ENCODE measurements around the gene PKP1.

PKP1 gene

DNA sequence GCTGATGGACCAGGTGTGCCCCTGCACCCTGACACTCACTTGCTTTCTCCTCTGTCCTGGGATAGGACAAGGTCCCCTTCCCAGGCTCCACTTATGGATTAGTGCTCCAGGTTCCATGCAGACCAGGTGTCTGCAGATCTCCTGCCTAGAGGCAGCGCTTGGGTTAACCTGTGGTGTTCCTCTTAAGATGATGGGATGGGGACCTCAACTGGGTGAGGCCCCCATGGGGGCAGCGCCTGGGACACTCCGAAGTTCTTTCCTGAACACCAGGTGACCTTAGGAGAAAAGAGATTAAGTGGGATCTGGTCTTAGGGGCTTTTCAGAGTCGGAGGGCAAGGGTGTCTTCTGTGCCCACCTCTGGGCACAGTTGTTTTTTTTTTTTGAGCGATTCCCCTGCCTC lies 72.9 kb downstream of the PKP1 start:
- DNase-seq, result no peak

DNA sequence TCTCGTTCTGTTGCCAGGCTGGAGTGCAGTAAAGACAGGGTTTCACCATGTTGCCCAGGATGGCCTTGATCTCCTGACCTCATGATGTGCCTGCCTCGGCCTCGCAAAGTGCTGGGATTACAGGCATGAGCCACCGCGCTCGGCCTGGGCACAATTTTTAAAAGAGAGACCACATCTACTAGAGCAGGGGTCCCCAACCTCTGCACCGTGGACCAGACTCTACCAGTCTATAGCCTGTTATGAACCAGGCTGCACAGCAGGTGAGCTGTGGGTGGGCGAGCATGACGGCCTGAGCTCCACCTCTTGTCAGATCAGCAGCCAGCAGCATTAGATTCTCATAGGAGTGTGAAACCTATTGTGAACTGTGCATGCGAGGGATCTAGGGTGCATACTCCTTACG lies 73.4 kb downstream of the PKP1 start:
- DNase-seq, result no peak

DNA sequence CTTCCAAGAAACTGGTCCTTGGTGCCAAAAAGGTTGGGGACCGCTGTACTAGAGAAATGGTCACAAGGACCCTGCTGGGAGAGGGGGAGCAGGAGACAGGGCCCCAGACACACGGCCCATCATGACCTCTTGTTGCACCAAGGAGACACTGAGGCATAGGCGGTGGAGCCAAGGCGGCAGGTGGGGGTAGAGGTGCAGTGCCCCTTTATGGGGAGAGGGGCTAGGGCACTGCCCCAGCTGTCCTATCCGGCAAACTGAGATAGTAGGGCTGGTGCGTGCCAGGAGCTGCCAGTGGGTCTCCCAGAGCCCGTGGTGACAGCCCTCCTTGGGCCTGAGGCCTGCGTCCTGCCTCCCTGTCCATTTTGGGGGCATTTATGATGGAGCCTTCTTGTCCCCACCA lies 73.9 kb downstream of the PKP1 start:
- no peak for DNase-seq

DNA sequence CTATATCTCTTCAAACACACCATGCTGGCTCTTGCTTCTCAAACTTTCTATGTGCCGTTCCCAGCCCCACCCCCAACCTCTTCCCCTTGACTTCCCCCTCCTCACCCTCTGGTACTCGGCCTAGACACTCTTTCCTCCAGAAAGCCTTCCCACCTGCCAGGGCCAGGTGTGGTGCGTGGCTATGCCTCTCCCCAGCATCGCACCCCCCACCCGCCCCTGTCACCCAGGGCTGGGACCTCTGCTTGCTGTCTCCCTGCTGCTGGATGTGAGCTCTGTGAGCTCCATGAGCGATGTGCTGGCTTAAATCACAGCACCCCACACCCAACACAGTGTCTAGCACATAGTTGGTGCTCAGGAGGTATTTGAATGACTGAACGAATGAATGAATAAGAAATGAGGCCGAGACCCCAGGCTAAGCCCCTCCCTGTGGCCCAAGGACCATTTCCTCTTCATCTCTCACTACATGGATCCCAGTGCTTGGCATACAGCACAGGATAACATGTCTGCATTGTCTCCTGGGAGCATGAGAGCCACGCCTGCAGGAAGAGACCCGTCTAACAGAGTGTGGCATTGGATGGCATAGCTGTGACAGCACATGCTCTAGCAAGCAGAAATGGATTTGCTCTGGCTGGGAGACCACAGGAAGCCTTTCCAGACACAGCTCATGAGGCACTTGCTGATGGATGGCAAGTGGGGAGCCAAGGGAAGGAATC lies 74.5 kb downstream of the PKP1 start:
- DNase-seq, result no peak

DNA sequence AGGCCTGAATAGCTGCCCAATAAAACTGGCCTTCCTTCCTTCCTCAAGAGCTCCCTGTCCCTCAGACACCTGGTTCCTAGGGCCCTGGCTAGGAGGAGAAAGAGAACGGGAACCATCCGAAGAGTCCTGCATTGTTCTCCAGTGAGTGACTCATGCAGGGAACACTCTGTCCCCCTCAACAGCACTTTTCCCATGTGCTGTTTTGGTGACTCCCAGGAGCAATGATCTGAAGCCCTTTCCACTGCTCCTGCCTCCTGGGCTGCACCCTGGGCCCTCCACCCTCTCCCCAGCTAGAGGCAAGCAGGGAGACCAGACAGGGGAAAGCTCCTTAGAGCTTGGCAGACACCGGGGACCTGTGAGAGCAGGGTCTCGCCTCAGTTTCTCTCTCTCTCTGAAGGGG lies 75.3 kb downstream of the PKP1 start:
- no peak for DNase-seq

DNA sequence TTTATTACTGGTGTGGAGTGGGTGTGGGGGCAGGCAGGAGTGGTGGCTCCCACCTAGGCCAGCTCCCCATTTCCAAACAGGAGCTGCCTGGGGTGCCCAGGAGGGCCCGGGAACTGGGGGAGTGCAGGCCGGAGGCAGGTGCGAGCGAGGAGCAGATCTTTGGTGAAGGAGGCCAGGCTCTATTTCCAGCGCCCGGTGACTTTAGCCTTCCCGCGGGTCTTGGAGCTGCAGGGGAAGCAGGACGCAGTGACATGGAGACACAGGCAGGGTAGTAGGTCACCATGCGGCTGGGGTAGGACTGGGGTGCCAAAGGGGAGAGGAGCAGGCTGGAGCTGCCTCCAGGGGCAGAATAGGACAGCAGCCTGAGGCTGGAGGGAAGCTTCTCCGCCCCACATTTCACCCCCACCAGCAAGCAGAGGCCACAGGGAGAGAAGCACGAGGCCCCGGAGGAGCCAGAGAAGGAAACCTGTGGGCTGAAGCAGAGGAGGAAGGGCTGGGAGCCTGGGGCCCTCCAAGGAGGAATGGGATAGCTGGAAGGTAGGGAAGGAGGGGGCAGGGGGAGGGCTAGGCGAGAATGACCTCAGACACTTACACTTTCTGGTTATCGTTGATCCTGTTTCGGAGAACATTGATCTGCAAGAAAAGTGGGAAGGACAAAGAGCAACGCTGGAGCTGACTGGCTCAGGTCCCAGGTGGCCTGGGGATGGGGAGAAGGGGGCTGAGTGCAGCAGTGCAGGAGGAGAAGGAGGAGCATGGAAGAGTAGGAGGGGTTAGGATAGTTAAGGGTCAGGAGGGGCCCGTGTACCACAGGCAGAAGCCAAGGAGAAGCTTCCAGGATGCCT lies 75.9 kb downstream of the PKP1 start:
- DNase-seq, result no peak

DNA sequence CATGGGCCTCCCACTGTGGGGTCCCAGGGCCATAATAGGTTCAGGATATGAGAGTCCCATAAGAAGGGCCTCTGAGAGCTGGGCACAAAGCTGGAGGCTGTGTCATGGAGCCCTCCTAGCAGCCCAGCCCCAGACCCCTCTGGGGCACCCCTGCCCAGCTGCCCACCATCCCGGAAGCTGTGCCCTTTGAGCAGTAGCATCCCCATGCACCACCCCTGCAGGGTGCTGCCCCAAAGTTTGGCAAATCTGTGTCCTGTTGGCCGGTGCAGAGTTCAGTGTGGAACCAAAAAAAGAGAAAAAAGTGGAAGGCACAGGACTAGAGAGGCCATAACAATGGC lies 76.5 kb downstream of the PKP1 start:
- DNase-seq, result no peak

DNA sequence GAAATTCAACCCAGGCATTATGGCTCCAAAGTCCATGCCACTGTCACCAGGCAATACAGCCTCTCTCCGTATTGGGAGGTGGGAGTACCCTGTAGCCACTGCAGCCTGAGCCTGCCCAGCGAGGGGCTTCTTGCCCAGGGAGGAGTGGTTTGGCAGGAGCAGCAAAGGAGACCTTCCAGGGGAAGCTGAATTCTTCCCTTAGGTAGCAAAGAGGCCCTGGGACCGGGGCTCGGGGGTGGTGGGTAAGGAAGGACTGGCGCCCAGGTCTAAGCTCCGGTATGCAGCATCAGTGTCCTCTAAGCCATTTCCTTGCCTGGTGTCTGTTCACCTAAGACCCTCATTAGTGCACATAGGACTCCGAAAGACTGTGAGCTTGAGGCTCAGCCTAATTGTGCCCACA lies 77.2 kb downstream of the PKP1 start:
- no peak for DNase-seq

DNA sequence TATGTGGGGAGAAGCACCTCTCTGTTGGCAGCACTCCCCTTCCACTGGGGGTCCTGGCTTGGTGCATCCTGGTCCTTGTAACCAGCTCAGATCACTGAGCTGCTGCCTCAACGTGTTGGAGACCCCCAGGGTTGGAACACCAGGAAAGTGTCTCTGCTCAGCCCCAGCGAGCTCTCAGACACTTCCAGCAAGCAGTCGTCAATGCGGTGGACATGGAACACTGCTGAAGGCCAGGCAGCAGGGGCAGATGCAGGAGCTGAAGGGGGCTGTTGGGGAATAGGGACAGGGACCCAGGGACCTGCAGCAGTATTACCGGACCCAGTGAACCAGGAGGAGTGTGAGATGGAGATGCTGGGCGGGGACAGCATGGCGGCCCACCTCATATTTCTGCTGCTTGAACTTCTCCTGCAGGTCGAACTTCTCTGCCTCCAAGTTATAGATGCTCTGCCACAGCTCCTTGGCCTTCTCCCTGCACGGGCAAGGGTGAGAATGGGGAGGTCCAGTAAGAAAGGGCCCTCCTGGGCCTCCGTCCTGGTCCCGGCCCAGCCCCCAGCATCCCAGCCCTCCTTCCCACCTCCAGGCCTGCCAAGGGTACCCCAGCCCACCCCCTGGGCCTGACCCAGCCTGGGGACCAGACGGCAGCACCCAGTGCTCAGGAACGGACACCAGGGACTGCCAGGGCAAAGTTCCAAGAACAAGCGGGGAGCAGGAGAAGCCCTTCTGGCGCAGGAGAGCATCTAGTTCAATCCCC lies 77.8 kb downstream of the PKP1 start:
- no peak for DNase-seq

DNA sequence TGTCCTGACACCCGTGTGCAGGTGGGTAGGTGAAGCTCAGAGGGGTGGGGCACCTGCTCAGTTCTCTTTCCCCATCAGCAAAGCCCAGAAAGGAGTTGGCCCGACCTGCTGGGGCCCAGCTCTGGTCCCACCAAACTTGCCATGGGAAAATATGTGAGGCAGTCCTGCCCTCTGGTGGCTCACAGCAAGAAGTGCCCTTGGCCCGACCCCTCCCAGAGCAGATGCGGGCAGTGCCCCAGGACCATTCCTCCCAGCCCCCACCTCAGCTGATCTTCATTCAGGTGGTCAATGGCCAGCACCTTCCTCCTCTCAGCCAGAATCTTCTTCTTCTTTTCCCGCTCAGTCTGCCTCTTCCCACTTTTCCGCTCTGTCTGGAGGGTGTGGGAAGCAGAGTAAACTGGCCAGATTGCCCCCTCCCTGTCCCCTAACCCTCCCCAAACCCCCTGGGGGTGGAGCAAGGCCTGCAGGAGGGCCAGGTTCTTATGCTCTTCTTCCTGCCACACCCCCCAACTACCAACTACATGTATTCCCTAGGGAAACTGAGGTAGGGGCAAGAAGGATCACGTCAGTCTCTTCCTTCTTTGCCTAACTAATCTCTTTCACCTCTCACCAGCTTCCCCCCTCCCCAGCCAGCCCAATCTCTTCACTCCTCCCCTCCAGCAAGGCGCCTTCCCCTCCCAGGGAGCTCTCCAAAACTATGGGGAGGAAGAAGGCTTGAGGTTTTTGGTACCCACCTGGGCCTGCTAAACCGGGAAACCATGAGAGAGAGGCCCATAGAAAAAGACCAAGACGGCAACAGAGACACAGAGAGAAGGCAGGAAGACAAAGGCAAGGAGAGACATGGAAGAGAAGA lies 78.6 kb downstream of the PKP1 start:
- DNase-seq, result no peak

DNA sequence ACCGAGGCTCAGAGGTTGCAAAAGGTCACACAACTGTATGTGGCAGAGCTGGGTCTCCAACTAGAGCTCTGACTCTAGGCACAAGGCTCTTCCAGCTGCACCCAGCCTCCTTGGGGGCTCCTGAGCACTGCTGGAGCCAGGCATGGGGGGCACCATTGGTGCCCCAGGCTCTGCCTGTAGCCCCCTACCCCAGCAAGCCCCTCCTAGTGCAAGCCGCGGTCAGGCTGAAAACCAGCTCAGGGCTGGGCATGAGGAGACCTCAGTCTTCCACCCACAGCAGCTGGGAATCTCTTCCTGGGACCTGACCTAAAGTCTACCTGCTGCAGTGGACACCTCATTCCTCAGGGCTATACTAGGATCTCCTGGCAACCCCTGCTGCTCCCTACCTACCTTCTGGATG lies 79.6 kb downstream of the PKP1 start:
- no peak for DNase-seq

DNA sequence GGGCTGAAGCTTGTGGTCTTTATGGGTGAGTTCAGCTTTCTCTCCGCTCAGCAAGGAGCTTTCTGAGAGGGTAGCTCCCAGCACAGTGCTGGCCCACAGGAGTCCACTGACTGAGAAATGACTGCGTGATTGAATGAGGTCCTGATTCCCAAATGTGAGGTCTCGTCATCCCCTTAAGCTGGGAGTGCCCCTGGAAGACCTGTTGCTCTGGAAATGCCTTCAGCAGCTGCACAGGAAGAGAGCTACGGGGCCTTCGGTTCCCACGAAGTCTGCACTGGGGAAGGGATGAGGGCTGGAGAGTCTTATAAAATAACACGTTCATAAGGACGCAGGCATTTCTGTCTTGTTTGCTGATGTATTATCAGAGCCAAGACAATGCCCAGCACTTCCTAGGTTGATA lies 80.2 kb downstream of the PKP1 start:
- no peak for DNase-seq

DNA sequence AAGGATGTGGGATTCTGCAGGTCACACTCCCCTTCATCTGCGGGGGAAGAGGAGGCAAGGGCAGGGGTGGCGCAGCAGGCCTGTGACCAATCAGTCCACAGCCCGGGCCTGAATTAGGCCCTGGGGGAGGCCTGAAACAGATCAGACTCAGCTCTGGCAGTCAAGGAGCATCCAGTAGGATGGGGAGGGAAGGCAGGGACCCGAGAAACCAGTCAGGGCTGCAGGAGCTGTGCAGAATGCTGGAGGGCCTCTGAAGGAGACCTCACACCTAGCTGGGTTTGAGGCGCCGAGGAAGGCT lies 81.5 kb downstream of the PKP1 start:
- no peak for DNase-seq

DNA sequence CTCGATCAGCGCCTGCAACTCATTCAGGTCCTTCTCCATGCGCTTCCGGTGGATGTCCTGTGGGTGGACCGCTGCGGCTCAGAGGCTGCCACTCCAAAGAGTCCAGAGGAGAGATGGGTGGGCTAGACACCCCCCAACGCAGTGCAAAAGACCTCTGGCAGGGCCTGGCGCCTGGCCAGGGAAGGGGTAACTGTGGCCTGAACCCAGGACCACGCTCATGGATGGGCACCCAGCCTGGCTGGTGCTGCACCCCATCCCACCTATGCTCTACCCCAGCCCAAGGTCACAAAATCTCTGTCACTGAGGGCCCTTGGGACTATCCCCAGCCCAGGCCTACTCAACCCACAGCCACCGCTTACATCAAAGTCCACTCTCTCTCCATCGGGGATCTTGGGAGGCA lies 81.9 kb downstream of the PKP1 start:
- DNase-seq, result no peak

DNA sequence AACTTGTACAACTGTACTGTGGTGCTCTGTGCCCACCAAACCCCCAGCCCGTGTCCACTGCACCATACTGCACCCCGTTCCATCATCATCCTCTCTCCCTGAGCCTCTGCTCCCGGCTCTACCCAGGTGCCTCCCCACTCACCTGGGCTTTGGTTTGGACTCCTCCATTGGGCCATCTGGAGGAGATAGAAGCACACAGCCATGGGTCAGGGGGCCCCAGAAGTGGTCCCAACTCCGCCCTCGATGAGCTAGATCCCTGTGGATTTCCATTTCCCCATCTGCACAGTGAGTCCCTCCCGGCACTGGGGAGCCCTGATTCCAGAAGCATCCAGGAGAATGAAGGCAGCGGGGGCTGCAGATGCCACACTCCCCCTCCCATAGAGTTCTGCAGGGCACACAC lies 83.4 kb downstream of the PKP1 start:
- DNase-seq, result no peak

DNA sequence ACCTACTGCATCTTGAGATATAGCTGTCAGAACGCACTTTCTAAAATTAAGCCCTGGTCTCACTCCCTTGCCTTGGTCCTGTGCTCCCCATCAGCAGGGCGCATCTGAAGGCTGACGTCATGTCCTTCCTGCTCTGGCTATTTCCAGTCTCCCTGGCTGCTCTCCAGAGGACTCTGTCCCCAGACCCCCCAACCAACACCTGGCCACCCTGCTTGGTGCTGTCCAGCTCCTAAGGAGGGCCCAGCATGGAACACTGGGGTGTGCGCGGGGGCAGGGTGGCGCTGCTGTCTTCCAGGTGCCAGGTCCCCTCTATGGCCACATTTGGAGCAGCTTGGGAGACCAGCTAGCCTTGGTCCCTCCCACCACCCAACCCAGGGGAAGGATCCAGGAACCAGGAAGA lies 85.9 kb downstream of the PKP1 start:
- no peak for DNase-seq

DNA sequence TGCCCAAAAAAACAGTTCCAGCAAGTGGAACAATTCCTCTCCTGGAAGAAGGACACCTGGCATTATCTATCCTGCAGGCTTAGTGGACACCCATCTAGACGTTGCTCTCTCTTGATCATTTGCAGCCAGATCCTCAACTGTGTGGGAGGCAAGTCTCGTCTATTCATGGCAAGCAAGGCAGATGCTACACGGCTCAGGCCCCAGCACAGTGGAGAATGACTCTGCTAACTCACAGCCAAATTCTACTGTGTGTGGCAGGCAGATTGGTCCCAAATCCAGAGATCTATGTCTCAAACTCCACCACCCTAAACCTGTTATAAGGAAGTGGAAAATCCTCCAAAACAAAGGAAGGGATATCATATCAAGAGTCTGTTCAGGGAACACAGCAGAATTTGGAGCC lies 87.2 kb downstream of the PKP1 start:
- DNase-seq, result no peak

DNA sequence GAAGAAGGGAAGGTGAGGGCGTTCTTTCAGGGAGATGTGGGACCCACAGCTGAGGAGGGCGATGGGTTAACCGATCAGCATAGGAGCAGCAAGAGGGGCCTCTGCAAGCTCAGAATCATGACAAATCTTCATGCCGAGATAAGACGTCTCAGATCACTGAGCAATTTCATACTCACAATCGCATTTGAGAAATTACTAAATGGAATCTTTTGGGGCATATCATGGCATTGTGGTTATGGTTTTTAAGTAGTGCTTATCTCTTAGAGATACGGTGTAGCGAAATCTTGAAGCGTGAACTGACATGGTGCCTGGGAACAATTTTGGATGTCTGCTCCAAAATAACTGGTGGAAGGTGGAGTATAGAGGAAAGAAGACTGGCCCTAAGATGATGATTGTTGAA lies 88.0 kb downstream of the PKP1 start:
- no peak for DNase-seq

DNA sequence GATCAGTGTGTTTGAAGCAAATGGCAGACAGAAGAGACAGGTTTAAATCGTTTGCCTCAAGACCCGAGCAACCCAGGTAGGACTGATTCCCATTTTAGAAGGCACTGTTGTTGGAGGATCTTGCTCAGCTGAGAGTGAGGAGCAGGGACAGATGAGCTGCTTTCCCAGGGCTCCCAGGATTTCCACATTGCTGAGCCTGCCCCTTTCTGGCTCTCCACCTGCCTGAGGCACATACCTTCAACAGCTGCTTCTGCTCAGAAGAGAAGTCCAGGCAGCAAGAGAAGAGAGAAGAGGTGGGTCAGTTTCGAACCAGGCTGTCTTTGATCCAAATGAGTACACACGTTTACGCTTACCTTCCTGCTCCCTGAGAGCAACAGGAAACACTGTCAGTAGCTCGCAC lies 88.5 kb downstream of the PKP1 start:
- DNase-seq, result no peak

DNA sequence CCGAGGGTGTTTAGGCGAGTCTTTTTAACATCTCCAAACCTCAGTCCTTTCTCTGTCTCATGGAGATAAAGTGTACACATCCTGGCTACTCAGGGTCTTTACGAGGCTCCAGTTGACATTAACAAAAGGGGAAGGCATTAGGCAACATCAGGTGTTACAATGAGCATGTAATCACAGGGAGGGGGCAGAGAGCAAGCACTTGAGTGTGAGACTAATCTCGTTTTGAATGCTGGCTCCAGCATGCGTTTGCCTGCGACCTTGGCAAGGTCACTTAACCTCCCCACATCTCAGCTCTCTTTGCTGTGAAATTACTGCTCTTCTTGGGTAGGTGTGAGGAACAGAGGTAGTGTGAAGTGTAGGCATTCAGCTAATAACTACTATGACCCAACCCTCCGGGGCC lies 91.1 kb downstream of the PKP1 start:
- DNase-seq, result no peak

DNA sequence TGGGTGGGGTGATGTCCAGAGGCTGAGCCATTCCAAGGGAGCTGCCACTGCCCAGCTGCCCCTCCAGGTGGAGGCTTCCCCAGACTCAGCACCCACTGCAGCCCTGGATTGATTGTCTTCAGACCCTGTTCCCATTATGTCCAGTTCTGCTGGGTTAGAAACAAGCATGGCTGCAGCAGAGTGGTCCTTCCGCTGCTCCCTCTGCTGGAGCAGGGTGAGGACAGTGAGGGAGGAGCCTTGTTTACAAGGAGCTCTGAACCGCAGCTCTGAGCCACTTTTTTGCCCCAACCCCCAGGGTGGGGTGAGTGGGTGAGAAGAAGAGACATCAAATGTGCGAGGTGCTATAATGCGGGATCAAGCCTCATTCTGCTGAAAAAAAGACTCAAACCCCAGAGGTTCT lies 91.9 kb downstream of the PKP1 start:
- no peak for DNase-seq

DNA sequence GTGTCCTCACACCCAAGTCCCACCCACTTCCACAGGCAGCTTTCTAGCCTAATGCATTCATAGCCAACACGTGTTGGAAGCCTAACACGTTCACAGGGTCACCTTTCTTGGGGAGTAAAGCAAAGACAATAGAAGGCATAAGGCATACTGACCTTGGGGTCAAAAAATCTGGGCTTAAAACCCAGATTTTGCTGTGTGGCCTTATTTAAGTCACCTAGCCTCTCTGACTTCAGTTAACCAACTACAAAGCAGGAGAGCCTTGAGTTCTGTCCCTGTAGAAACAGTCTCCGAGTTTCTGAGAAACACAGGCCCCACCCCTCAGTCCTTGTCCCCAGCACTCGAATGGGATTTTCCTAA lies 92.8 kb downstream of the PKP1 start:
- DNase-seq, result no peak

All from NCI-H526 treated with DMSO at 0.1 percent for 48 hours (cell line).